Activated naive CD8-positive, alpha-beta T cell (primary cell): ENCODE measurements around the gene BRINP2.

Source experiments
- H3K27ac Mint-ChIP-seq: one replicate; pipeline ENCODE4 v1.8.0; 2021; ENCODE audit warnings: mixed read lengths
- H3K27me3 Mint-ChIP-seq: one replicate; pipeline ENCODE4 v1.8.0; 2021; ENCODE audit warnings: mixed read lengths
- H3K36me3 Mint-ChIP-seq: one replicate; pipeline ENCODE4 v1.8.0; 2021; ENCODE audit warnings: mixed read lengths
- H3K4me1 Mint-ChIP-seq: one replicate; pipeline ENCODE4 v1.8.0; 2021; ENCODE audit warnings: low read depth, mixed read lengths
- H3K4me3 Mint-ChIP-seq: one replicate; pipeline ENCODE4 v1.8.0; 2021; ENCODE audit warnings: mild to moderate bottlenecking, mixed read lengths
- H3K9me3 Mint-ChIP-seq: one replicate; pipeline ENCODE4 v1.8.0; 2021; ENCODE audit warnings: low read depth, mixed read lengths

Gene BRINP2

GRCh38 chr1:177142791-177143271 lies 27.9 kb upstream of the BRINP2 start:
- Mint-ChIP-seq H3K27me3 (no peaks in the 10 kb centered on the region), H3K4me3 (no peak overlapping the region), H3K36me3 (no peaks in the 10 kb centered on the region), H3K27ac (no peak overlapping the region), H3K9me3 (no peaks in the 10 kb centered on the region), H3K4me1 (no peaks in the 10 kb centered on the region)

- H3K9me3 Mint-ChIP-seq, result peaks cover 3% of the 10 kb centered on the region
- H3K4me3 Mint-ChIP-seq, result no peak overlapping the region
- H3K27me3 Mint-ChIP-seq, result peaks cover 2% of the 10 kb centered on the region
- no peaks in the 10 kb centered on the region for H3K4me1 Mint-ChIP-seq
- no peaks in the 10 kb centered on the region for H3K36me3 Mint-ChIP-seq
- H3K27ac Mint-ChIP-seq, result no peak overlapping the region
These were observed 25.4 kb upstream of the BRINP2 start for GRCh38 chr1:177145106-177146070.

GRCh38 chr1:177146499-177146898 lies 24.3 kb upstream of the BRINP2 start:
- H3K4me1 Mint-ChIP-seq, result no peaks in the 10 kb centered on the region
- H3K9me3 Mint-ChIP-seq, result peaks cover 3% of the 10 kb centered on the region
- no peaks in the 10 kb centered on the region for H3K36me3 Mint-ChIP-seq
- no peak overlapping the region for H3K4me3 Mint-ChIP-seq
- H3K27ac Mint-ChIP-seq, result no peak overlapping the region
- H3K27me3 Mint-ChIP-seq, result peaks cover 2% of the 10 kb centered on the region

- Mint-ChIP-seq H3K27me3 (peaks cover 17% of the 10 kb centered on the region), H3K36me3 (peaks cover 2% of the 10 kb centered on the region), H3K4me3 (no peak overlapping the region), H3K9me3 (no peaks in the 10 kb centered on the region), H3K4me1 (peaks cover 7% of the 10 kb centered on the region), H3K27ac (no peak overlapping the region)
These were observed 8.5 kb upstream of the BRINP2 start for GRCh38 chr1:177162243-177162642.

GRCh38 chr1:177163844-177164379 lies 6.8 kb upstream of the BRINP2 start:
- Mint-ChIP-seq H3K27ac (no peak overlapping the region), H3K4me3 (no peak overlapping the region), H3K36me3 (peaks cover 2% of the 10 kb centered on the region), H3K27me3 (peaks cover 17% of the 10 kb centered on the region), H3K9me3 (no peaks in the 10 kb centered on the region), H3K4me1 (peaks cover 7% of the 10 kb centered on the region)

- Mint-ChIP-seq H3K27ac (no peak within 1 kb of the TSS), H3K36me3 (peaks cover 2% of the 10 kb centered on the region), H3K27me3 (peaks cover 17% of the 10 kb centered on the region), H3K9me3 (no peaks in the 10 kb centered on the region), H3K4me3 (no peak within 1 kb of the TSS), H3K4me1 (peaks cover 7% of the 10 kb centered on the region)
These were observed 6.2 kb upstream of the BRINP2 start, which contains the start of gene ASTN1 for GRCh38 chr1:177164380-177165068. ASTN1 (minus strand) TSS chr1:177164712; CDS start chr1:177164676, 36 bp downstream.

GRCh38 chr1:177165069-177165439 lies 5.7 kb upstream of the BRINP2 start:
- Mint-ChIP-seq H3K4me1 (peaks cover 7% of the 10 kb centered on the region), H3K27ac (no peak overlapping the region), H3K27me3 (peaks cover 17% of the 10 kb centered on the region), H3K9me3 (no peaks in the 10 kb centered on the region), H3K36me3 (peaks cover 2% of the 10 kb centered on the region), H3K4me3 (no peak overlapping the region)

- Mint-ChIP-seq H3K9me3 (peaks cover 3% of the 10 kb centered on the region), H3K27me3 (peaks cover 8% of the 10 kb centered on the region), H3K4me3 (no peak overlapping the region), H3K36me3 (no peaks in the 10 kb centered on the region), H3K27ac (no peak overlapping the region), H3K4me1 (no peaks in the 10 kb centered on the region)
These were observed 872 bp downstream of the BRINP2 start for GRCh38 chr1:177171536-177172123.

- Mint-ChIP-seq H3K36me3 (no peaks in the 10 kb centered on the region), H3K4me1 (no peaks in the 10 kb centered on the region), H3K27me3 (peaks cover 8% of the 10 kb centered on the region), H3K27ac (no peak overlapping the region), H3K9me3 (peaks cover 3% of the 10 kb centered on the region), H3K4me3 (no peak overlapping the region)
These were observed 1.5 kb downstream of the BRINP2 start for GRCh38 chr1:177172272-177172671.

GRCh38 chr1:177172866-177173265 lies 2.1 kb downstream of the BRINP2 start:
- H3K27ac Mint-ChIP-seq, result no peak overlapping the region

GRCh38 chr1:177173976-177174375 lies 3.2 kb downstream of the BRINP2 start:
- no peak overlapping the region for H3K4me3 Mint-ChIP-seq
- no peaks in the 10 kb centered on the region for H3K4me1 Mint-ChIP-seq
- no peak overlapping the region for H3K27ac Mint-ChIP-seq
- H3K27me3 Mint-ChIP-seq, result peaks cover 8% of the 10 kb centered on the region
- no peaks in the 10 kb centered on the region for H3K36me3 Mint-ChIP-seq
- H3K9me3 Mint-ChIP-seq, result peaks cover 3% of the 10 kb centered on the region

More at GRCh38 chr1:177172866-177173265, 2.1 kb downstream of the BRINP2 start:
- Mint-ChIP-seq H3K36me3 (no peaks in the 10 kb centered on the region), H3K4me1 (no peaks in the 10 kb centered on the region), H3K27me3 (peaks cover 8% of the 10 kb centered on the region), H3K4me3 (no peak overlapping the region), H3K9me3 (peaks cover 3% of the 10 kb centered on the region)

GRCh38 chr1:177174921-177175634 lies 4.3 kb downstream of the BRINP2 start:
- H3K36me3 Mint-ChIP-seq, result no peaks in the 10 kb centered on the region
- peaks cover 11% of the 10 kb centered on the region for H3K27me3 Mint-ChIP-seq
- no peak overlapping the region for H3K4me3 Mint-ChIP-seq
- no peak overlapping the region for H3K27ac Mint-ChIP-seq
- no peaks in the 10 kb centered on the region for H3K4me1 Mint-ChIP-seq
- H3K9me3 Mint-ChIP-seq, result peaks cover 3% of the 10 kb centered on the region

GRCh38 chr1:177181280-177181630 lies 10.5 kb downstream of the BRINP2 start:
- Mint-ChIP-seq H3K4me1 (peaks cover 9% of the 10 kb centered on the region), H3K4me3 (peak overlapping the region; percentile 40), H3K27ac (no peak overlapping the region), H3K36me3 (no peaks in the 10 kb centered on the region), H3K9me3 (no peaks in the 10 kb centered on the region), H3K27me3 (peaks cover 16% of the 10 kb centered on the region)

- peaks cover 9% of the 10 kb centered on the region for H3K4me1 Mint-ChIP-seq
- H3K9me3 Mint-ChIP-seq, result no peaks in the 10 kb centered on the region
- H3K4me3 Mint-ChIP-seq, result peak overlapping the region; percentile 40
- no peak overlapping the region for H3K27ac Mint-ChIP-seq
- H3K36me3 Mint-ChIP-seq, result no peaks in the 10 kb centered on the region
- peaks cover 16% of the 10 kb centered on the region for H3K27me3 Mint-ChIP-seq
These were observed 11.0 kb downstream of the BRINP2 start for GRCh38 chr1:177181631-177182291.
